GM19328 (cell line): Measurements from ENCODE around the gene LECT2.

Experiments
- ATAC-seq: cut with Tn5 transposase; IDR thresholded peaks from one replicate; pipeline ENCODE4 v1.9.1; 2021; ENCODE audit warnings: mild to moderate bottlenecking, moderate library complexity; ENCODE audit not compliant: unreplicated experiment

LECT2 gene

GRCh38 chr5:135942202-135942771, 12.5 kb downstream of the LECT2 start:
- no peak for ATAC-seq

- no peak for ATAC-seq
Observed at GRCh38 chr5:135941711-135942110, 13.1 kb downstream of the LECT2 start.

GRCh38 chr5:135937245-135937911, 17.4 kb downstream of the LECT2 start:
- no peak for ATAC-seq

- ATAC-seq, result no peak
Observed at GRCh38 chr5:135934939-135935338, 19.8 kb downstream of the LECT2 start.

GRCh38 chr5:135930949-135931295, 23.9 kb downstream of the LECT2 start:
- ATAC-seq, result no peak

GRCh38 chr5:135930029-135930948, 24.5 kb downstream of the LECT2 start:
- ATAC-seq, result no peak

- ATAC-seq, result no peak
Observed at GRCh38 chr5:135921388-135921787, 33.4 kb downstream of the LECT2 start.

GRCh38 chr5:135920199-135920598, 34.6 kb downstream of the LECT2 start:
- no peak for ATAC-seq

GRCh38 chr5:135916638-135917263, 38.0 kb downstream of the LECT2 start:
- ATAC-seq, result no peak

- no peak for ATAC-seq
Observed at GRCh38 chr5:135915466-135916001, 39.2 kb downstream of the LECT2 start.

- ATAC-seq, result no peak
Observed at GRCh38 chr5:135913713-135914626, 40.8 kb downstream of the LECT2 start.

GRCh38 chr5:135905144-135905543, 49.6 kb downstream of the LECT2 start:
- no peak for ATAC-seq

GRCh38 chr5:135901633-135902032, 53.1 kb downstream of the LECT2 start:
- ATAC-seq, result no peak

- ATAC-seq, result no peak
Observed at GRCh38 chr5:135900276-135900675, 54.5 kb downstream of the LECT2 start.

- ATAC-seq, result no peak
Observed at GRCh38 chr5:135898651-135899050, 56.1 kb downstream of the LECT2 start.
